NCI-H345 treated with DMSO at 0.1 percent for 48 hours (cell line): ENCODE results near the gene RPS27.

Experiments used
- DNase-seq: peaks from one replicate; lab custom pipeline; 2025; ENCODE audit not compliant: unreplicated experiment; lab: John Stamatoyannopoulos, UW

The RPS27 gene

GRCh38 chr1:153990468-153991150, at the start of gene RPS27:
Gene RPS27, plus strand, starts transcription at chr1:153990762. Its CDS starts 35 bp downstream, at chr1:153990797.
- DNase-seq = peak; percentile 100

- DNase-seq = no peak
These were observed 48.5 kb upstream of the RPS27 start for GRCh38 chr1:153941826-153942725.

- DNase-seq = no peak
These were observed 47.6 kb upstream of the RPS27 start for GRCh38 chr1:153942766-153943549.

GRCh38 chr1:153944005-153944826, 46.3 kb upstream of the RPS27 start:
- no peak for DNase-seq

GRCh38 chr1:153944827-153945117, 45.8 kb upstream of the RPS27 start:
- no peak for DNase-seq

- no peak for DNase-seq
These were observed 45.3 kb upstream of the RPS27 start for GRCh38 chr1:153945131-153945794.

GRCh38 chr1:153945795-153946621, 44.6 kb upstream of the RPS27 start:
- no peak for DNase-seq

GRCh38 chr1:153946622-153947241, 43.8 kb upstream of the RPS27 start, which contains the start of gene DENND4B:
Gene DENND4B, minus strand, starts transcription at chr1:153946718. Its CDS starts 2,344 bp downstream, at chr1:153944374.
- peak; percentile 70 for DNase-seq

GRCh38 chr1:153951183-153951582, 39.4 kb upstream of the RPS27 start:
- no peak for DNase-seq

GRCh38 chr1:153951801-153952200, 38.8 kb upstream of the RPS27 start:
- no peak for DNase-seq

GRCh38 chr1:153953859-153954365, 36.6 kb upstream of the RPS27 start:
- no peak for DNase-seq

GRCh38 chr1:153954826-153955225, 35.7 kb upstream of the RPS27 start:
- DNase-seq = no peak

GRCh38 chr1:153956997-153957715, 33.4 kb upstream of the RPS27 start:
- DNase-seq = no peak

GRCh38 chr1:153957744-153958110, 32.8 kb upstream of the RPS27 start:
- DNase-seq = no peak

- peak; percentile 100 for DNase-seq
These were observed 32.2 kb upstream of the RPS27 start, which contains the start of gene CRTC2 for GRCh38 chr1:153958111-153958960. Gene CRTC2, minus strand, starts transcription at chr1:153958612. Its CDS starts 115 bp downstream, at chr1:153958497.

GRCh38 chr1:153958961-153959260, 31.7 kb upstream of the RPS27 start:
- no peak for DNase-seq

GRCh38 chr1:153959454-153959853, 31.1 kb upstream of the RPS27 start:
- no peak for DNase-seq
